HepG2 (cell line): Measurements from ENCODE around the gene GNPDA1. TPM values are rescaled to one million over a fixed set of nuclear protein-coding genes. Genes with fewer than 3 reads are reported as not detected.

ENCODE experiments used
- ATM ChIP-seq: fragments of 450-650 bp; IDR thresholded peaks from 2 replicates; pipeline ENCODE4 v1.7.1; 2017; ENCODE audit warnings: mild to moderate bottlenecking, borderline replicate concordance
- CAMTA2 ChIP-seq: sonication (generic); formaldehyde crosslinking; IDR thresholded peaks from 2 replicates; pipeline ENCODE4 v1.4.0; 2020; ENCODE audit warnings: mild to moderate bottlenecking, missing genetic modification reagents, borderline replicate concordance
- CREM ChIP-seq, 2 experiments: sonication (generic) in 1 of 2; formaldehyde crosslinking in 1 of 2; IDR thresholded peaks; 2 replicates each; pipeline versions ENCODE4 v1.4.0 to v1.6.1; 2016 to 2020; ENCODE audit warnings: antibody characterized with exemption in 1 of 2, mild to moderate bottlenecking in 1 of 2, missing genetic modification reagents in 1 of 2
- FOXA1 ChIP-seq, 2 experiments: fragments of 450-650 bp in 1 of 2; sonication (generic) in 1 of 2; formaldehyde crosslinking in 1 of 2; IDR thresholded peaks; 2 replicates each; pipeline versions ENCODE4 v1.4.0 to v1.6.1; 2016 to 2020; ENCODE audit warnings: missing genetic modification reagents in 1 of 2
- HNRNPL ChIP-seq: fragments of 200-400 bp; formaldehyde crosslinking; IDR thresholded peaks from 2 replicates; pipeline ENCODE4 v1.6.1; 2017; ENCODE audit warnings: mild to moderate bottlenecking, low read depth, low read length
- KDM5B ChIP-seq: sonication (generic); formaldehyde crosslinking; IDR thresholded peaks from 2 replicates; pipeline ENCODE4 v1.4.0; 2020; ENCODE audit warnings: missing genetic modification reagents, mild to moderate bottlenecking, borderline replicate concordance
- POLR2A ChIP-seq, 2 experiments: IDR thresholded peaks; 2 replicates each; pipeline ENCODE4 v1.6.1; 2011; ENCODE audit warnings: low read depth in 2 of 2, low read length in 2 of 2, mild to moderate bottlenecking in 1 of 2, moderate library complexity in 1 of 2; ENCODE audit not compliant: insufficient read depth in 1 of 2
- SP4 ChIP-seq: sonication (generic); formaldehyde crosslinking; IDR thresholded peaks from 2 replicates; pipeline ENCODE4 v1.8.1; 2023; ENCODE audit warnings: mild to moderate bottlenecking, missing genetic modification reagents
- TAF1 ChIP-seq: sonication (generic); formaldehyde crosslinking; IDR thresholded peaks from 2 replicates; pipeline ENCODE4 v1.4.0; 2020; ENCODE audit warnings: missing genetic modification reagents
- YY1 ChIP-seq: IDR thresholded peaks from 2 replicates; pipeline ENCODE4 v1.6.1; 2011; ENCODE audit warnings: low read length, low read depth, moderate library complexity, mild to moderate bottlenecking; ENCODE audit not compliant: insufficient read depth, insufficient replicate concordance
- ZFP90 ChIP-seq: sonication (generic); formaldehyde crosslinking; IDR thresholded peaks from 2 replicates; pipeline ENCODE4 v1.8.0; 2022; ENCODE audit warnings: missing genetic modification reagents, mild to moderate bottlenecking, inconsistent platforms, borderline replicate concordance
- ZKSCAN1 ChIP-seq: fragments of 150-350 bp; IDR thresholded peaks from 2 replicates; pipeline ENCODE4 v1.6.1; 2014; ENCODE audit warnings: low read length
- ZNF780A ChIP-seq: sonication (generic); formaldehyde crosslinking; IDR thresholded peaks from 2 replicates; pipeline ENCODE4 v1.8.0; 2022; ENCODE audit warnings: mild to moderate bottlenecking, missing genetic modification reagents, moderate library complexity
- polyA plus RNA-seq, 8 experiments: library from polyadenylated mRNA; depleted of rRNA in 3 of 8; stranded (reverse) in 7 of 8; unstranded in 1 of 8; fragments of >200 nt; fragmentation: Illumina TruSeq in 4 of 8; extraction: Trizol in 4 of 8; gene quantifications; 2 replicates each; pipeline versions ENCODE4 v1.2.1 to v1.2.3, GENCODE V29; 2011 to 2016; ENCODE audit warnings: low read depth in 4 of 8, missing spikeins in 1 of 8, mixed read lengths in 1 of 8; ENCODE audit not compliant: insufficient read depth in 1 of 8
- total RNA-seq, 5 experiments: library from RNA; depleted of rRNA; stranded (reverse); fragments of >200 nt; fragmentation: Illumina TruSeq; extraction: Trizol; gene quantifications; 2 replicates each; pipeline ENCODE4 v1.2.3, GENCODE V29; 2016; ENCODE audit warnings: low read depth in 1 of 5
- TF ChIP-seq, protein P1 (sequence below): IDR thresholded peaks from 2 replicates; pipeline ENCODE4 v1.6.1; 2018; ENCODE audit warnings: missing genetic modification reagents, mild to moderate bottlenecking, missing compliant biosample characterization
- TF ChIP-seq, protein P2 (sequence below): sonication (generic); formaldehyde crosslinking; IDR thresholded peaks from 2 replicates; pipeline ENCODE4 v1.4.0; 2020; ENCODE audit warnings: missing genetic modification reagents
- TF ChIP-seq, protein P3 (sequence below): IDR thresholded peaks from 2 replicates; pipeline ENCODE4 v1.6.1; 2016; ENCODE audit warnings: low read depth
- TF ChIP-seq, protein P4 (sequence below), 2 experiments: IDR thresholded peaks; 2 replicates each; pipeline ENCODE4 v1.6.1; 2011 to 2012; ENCODE audit warnings: low read length in 2 of 2, borderline replicate concordance in 1 of 2, low read depth in 1 of 2, mild to moderate bottlenecking in 1 of 2, moderate library complexity in 1 of 2
- TF ChIP-seq, protein P5 (sequence below): sonication (generic); formaldehyde crosslinking; IDR thresholded peaks from 2 replicates; pipeline ENCODE4 v1.4.0; 2020; ENCODE audit warnings: mild to moderate bottlenecking, missing genetic modification reagents
- TF ChIP-seq, protein P6 (sequence below): sonication (generic); formaldehyde crosslinking; IDR thresholded peaks from 2 replicates; pipeline ENCODE4 v1.4.0; 2020; ENCODE audit warnings: missing genetic modification reagents

GNPDA1 gene
- total and polyA plus RNA-seq, 2 of the 13 experiments (the other 11 are each of a cell fraction or from before 2014, with no cell fraction given) = 6.0 to 54.1 TPM

DNA sequence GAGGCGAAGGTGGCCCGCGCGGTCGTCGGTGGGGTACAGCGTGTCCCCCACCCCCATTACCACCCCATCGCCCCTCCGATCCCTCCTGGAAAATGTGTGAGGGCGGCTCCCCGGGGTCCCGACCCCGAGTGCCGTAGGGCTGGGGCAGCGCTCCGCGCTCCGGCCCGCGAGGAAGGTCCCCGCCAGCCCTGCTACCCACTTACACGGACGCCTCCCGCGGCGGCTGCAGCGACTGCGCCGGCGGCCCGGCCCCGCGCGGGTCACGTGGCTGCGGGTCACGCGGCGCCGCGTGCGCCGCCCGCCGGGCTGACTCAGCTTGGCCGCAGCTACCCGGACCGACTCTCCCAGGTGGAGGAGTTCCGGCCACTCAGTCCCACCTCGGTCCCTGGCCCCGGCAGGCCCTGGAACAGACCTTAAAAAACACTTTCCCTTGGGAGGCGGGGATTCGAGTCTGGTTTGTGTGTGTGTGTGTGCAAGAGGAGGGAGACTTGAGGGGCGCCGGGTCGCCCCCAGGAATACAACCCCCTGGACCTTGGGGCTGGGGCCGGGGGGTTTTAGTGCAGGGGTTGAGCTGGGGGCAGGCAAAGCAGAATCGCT is at the start of gene GNPDA1 (continued):
- TF ChIP-seq, protein P1, sequence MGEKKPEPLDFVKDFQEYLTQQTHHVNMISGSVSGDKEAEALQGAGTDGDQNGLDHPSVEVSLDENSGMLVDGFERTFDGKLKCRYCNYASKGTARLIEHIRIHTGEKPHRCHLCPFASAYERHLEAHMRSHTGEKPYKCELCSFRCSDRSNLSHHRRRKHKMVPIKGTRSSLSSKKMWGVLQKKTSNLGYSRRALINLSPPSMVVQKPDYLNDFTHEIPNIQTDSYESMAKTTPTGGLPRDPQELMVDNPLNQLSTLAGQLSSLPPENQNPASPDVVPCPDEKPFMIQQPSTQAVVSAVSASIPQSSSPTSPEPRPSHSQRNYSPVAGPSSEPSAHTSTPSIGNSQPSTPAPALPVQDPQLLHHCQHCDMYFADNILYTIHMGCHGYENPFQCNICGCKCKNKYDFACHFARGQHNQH = 0 out of 2 replicates have a peak, but pooled peaks have one; percentile 46
- TF ChIP-seq ATM = no peak
- no peak for TF ChIP-seq ZNF780A (CRISPR knock-in tag)
- no peak for TF ChIP-seq ZKSCAN1
- no peak; the same call in 1 of the 2 replicates for TF ChIP-seq SP4
- peak; percentile 39 for TF ChIP-seq YY1
- TF ChIP-seq CAMTA2 = 0 out of 2 replicates have a peak, but pooled peaks have one; percentile 72
- TF ChIP-seq, protein P2, sequence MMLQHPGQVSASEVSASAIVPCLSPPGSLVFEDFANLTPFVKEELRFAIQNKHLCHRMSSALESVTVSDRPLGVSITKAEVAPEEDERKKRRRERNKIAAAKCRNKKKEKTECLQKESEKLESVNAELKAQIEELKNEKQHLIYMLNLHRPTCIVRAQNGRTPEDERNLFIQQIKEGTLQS (CRISPR knock-in tag) = peak; percentile 46
- peak; percentile 52 for TF ChIP-seq TAF1 (CRISPR knock-in tag)
- TF ChIP-seq KDM5B (CRISPR knock-in tag) = peak; percentile 62; the same call in 1 of the 2 replicates
- peak; percentile 65; the same call in 1 of the 2 replicates for TF ChIP-seq ZFP90 (CRISPR knock-in tag)
- no peak for TF ChIP-seq FOXA1 (IDR thresholded peaks at IDR 0.05)
- no peak for TF ChIP-seq FOXA1 (CRISPR knock-in tag; IDR thresholded peaks at IDR 0.05)
- TF ChIP-seq, protein P3, sequence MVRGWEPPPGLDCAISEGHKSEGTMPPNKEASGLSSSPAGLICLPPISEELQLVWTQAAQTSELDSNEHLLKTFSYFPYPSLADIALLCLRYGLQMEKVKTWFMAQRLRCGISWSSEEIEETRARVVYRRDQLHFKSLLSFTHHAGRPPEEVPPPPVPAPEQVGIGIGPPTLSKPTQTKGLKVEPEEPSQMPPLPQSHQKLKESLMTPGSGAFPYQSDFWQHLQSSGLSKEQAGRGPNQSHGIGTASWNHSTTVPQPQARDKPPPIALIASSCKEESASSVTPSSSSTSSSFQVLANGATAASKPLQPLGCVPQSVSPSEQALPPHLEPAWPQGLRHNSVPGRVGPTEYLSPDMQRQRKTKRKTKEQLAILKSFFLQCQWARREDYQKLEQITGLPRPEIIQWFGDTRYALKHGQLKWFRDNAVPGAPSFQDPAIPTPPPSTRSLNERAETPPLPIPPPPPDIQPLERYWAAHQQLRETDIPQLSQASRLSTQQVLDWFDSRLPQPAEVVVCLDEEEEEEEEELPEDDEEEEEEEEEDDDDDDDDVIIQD (CRISPR knock-in tag) = no peak
- TF ChIP-seq, protein P4, sequence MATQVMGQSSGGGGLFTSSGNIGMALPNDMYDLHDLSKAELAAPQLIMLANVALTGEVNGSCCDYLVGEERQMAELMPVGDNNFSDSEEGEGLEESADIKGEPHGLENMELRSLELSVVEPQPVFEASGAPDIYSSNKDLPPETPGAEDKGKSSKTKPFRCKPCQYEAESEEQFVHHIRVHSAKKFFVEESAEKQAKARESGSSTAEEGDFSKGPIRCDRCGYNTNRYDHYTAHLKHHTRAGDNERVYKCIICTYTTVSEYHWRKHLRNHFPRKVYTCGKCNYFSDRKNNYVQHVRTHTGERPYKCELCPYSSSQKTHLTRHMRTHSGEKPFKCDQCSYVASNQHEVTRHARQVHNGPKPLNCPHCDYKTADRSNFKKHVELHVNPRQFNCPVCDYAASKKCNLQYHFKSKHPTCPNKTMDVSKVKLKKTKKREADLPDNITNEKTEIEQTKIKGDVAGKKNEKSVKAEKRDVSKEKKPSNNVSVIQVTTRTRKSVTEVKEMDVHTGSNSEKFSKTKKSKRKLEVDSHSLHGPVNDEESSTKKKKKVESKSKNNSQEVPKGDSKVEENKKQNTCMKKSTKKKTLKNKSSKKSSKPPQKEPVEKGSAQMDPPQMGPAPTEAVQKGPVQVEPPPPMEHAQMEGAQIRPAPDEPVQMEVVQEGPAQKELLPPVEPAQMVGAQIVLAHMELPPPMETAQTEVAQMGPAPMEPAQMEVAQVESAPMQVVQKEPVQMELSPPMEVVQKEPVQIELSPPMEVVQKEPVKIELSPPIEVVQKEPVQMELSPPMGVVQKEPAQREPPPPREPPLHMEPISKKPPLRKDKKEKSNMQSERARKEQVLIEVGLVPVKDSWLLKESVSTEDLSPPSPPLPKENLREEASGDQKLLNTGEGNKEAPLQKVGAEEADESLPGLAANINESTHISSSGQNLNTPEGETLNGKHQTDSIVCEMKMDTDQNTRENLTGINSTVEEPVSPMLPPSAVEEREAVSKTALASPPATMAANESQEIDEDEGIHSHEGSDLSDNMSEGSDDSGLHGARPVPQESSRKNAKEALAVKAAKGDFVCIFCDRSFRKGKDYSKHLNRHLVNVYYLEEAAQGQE (IDR thresholded peaks at IDR 0.05; ENCODE audit: borderline replicate concordance in 1 of 2, low read depth in 1 of 2, low read length in 2 of 2) = no peak
- TF ChIP-seq, protein P5, sequence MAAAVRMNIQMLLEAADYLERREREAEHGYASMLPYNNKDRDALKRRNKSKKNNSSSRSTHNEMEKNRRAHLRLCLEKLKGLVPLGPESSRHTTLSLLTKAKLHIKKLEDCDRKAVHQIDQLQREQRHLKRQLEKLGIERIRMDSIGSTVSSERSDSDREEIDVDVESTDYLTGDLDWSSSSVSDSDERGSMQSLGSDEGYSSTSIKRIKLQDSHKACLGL (CRISPR knock-in tag) = peak; percentile 73; the same call in 1 of the 2 replicates
- no peak for TF ChIP-seq CREM (IDR thresholded peaks at IDR 0.05)
- TF ChIP-seq CREM (CRISPR knock-in tag; IDR thresholded peaks at IDR 0.05) = no peak
- TF ChIP-seq HNRNPL = no peak
- peak; percentile 69 to 79 for TF ChIP-seq POLR2A (IDR thresholded peaks at IDR 0.05; ENCODE audit: insufficient read depth in 1 of 2, low read depth in 2 of 2, low read length in 2 of 2)
- TF ChIP-seq, protein P6, sequence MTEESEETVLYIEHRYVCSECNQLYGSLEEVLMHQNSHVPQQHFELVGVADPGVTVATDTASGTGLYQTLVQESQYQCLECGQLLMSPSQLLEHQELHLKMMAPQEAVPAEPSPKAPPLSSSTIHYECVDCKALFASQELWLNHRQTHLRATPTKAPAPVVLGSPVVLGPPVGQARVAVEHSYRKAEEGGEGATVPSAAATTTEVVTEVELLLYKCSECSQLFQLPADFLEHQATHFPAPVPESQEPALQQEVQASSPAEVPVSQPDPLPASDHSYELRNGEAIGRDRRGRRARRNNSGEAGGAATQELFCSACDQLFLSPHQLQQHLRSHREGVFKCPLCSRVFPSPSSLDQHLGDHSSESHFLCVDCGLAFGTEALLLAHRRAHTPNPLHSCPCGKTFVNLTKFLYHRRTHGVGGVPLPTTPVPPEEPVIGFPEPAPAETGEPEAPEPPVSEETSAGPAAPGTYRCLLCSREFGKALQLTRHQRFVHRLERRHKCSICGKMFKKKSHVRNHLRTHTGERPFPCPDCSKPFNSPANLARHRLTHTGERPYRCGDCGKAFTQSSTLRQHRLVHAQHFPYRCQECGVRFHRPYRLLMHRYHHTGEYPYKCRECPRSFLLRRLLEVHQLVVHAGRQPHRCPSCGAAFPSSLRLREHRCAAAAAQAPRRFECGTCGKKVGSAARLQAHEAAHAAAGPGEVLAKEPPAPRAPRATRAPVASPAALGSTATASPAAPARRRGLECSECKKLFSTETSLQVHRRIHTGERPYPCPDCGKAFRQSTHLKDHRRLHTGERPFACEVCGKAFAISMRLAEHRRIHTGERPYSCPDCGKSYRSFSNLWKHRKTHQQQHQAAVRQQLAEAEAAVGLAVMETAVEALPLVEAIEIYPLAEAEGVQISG (CRISPR knock-in tag) = peak; percentile 53; the same call in 1 of the 2 replicates
